Mucosa of descending colon (tissue), 3 donors: ENCODE data around the gene MGA. TPM values are rescaled to one million over a fixed set of nuclear protein-coding genes. Genes with fewer than 3 reads are reported as not detected.

ENCODE experiments used
- ATAC-seq: fragments of 200-7000 bp; cut with Tn5 transposase; one replicate; pipeline ENCODE4 v1.9.1; 2020; ENCODE audit warnings: mild to moderate bottlenecking, moderate library complexity
- DNase-seq, 3 donors: peaks; one replicate each; pipeline ENCODE4 v3.0.0-alpha.2; 2020
- H3K36me3 ChIP-seq: fragments of 200-600 bp; one replicate; pipeline ENCODE4 v1.8.0; 2021; ENCODE audit warnings: low read depth, mild to moderate bottlenecking
- H3K4me1 ChIP-seq: fragments of 200-600 bp; one replicate; pipeline ENCODE4 v1.8.0; 2021; ENCODE audit warnings: low read depth, mild to moderate bottlenecking
- H3K4me3 ChIP-seq: fragments of 200-600 bp; one replicate; pipeline ENCODE4 v1.8.0; 2021; ENCODE audit warnings: mild to moderate bottlenecking
- H3K9me3 ChIP-seq: fragments of 200-600 bp; one replicate; pipeline ENCODE4 v1.8.0; 2021; ENCODE audit warnings: mild to moderate bottlenecking
- intact Hi-C, 2 donors: fragments of 100-400 bp; cut with DNase I in 1 of 2; cut with micrococcal nuclease in 1 of 2; formaldehyde crosslinking; loops; one replicate each; pipeline versions ENCODE4 v1.11.0 to v1.11.1; 2022; cut with DNase I, micrococcal nuclease
- total RNA-seq, 3 donors: library from RNA; stranded (reverse); fragmentation: NEBNext Ultra II Directional in 2 of 3; extraction: Animal tissue kit (Norgen Biotek cat#: 25700) in 2 of 3; gene quantifications; one replicate each; pipeline versions ENCODE4 v1.2.1 to v1.2.4, GENCODE V29; 2021 to 2023
- TF ChIP-seq, protein P1 (sequence below): fragments of 200-600 bp; IDR thresholded peaks from one replicate; pipeline ENCODE4 v1.8.0; 2022; ENCODE audit warnings: antibody characterized with exemption, mild to moderate bottlenecking
- donor health status: DM: no; HTN: no; CAD: no; lungs with moderate emphysema.
- donor health status: DM: no; HTN: no; CAD: no.
- donor health status: DM: no; HTN: yes; CAD: no.

Gene MGA
- total RNA-seq, 3 donors from 2014 or later = 29.1 to 50.5 (median 29.2) TPM

DNA sequence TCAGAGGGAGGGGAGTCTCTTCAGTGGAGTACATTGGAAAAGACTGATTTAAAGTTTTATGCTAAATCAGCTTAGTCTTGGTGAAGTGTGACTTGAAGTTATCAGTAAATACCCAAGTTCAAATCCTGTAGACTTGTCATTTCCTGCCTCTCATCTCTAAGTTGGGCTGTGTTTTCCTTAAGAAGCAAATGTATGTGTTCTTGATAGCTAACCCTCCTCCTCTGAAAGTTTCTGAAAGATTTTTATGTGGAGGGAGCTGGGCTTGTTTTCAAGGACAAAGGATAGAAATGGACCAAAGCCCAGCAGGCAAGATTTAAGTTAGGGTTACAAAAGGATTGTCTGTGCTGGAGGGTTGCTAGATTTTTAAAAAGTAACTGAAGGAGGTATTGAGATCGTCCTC is 118.3 kb downstream of the MGA start:
- intact Hi-C loops = no loop called here
- ATAC-seq (no peak), DNase-seq (no peak)
- Histone ChIP-seq H3K4me3 (no peak overlapping the region), H3K36me3 (no peaks in the 10 kb centered on the region), H3K4me1 (peaks cover 16% of the 10 kb centered on the region), H3K9me3 (no peaks in the 10 kb centered on the region)
- TF ChIP-seq, protein P1, sequence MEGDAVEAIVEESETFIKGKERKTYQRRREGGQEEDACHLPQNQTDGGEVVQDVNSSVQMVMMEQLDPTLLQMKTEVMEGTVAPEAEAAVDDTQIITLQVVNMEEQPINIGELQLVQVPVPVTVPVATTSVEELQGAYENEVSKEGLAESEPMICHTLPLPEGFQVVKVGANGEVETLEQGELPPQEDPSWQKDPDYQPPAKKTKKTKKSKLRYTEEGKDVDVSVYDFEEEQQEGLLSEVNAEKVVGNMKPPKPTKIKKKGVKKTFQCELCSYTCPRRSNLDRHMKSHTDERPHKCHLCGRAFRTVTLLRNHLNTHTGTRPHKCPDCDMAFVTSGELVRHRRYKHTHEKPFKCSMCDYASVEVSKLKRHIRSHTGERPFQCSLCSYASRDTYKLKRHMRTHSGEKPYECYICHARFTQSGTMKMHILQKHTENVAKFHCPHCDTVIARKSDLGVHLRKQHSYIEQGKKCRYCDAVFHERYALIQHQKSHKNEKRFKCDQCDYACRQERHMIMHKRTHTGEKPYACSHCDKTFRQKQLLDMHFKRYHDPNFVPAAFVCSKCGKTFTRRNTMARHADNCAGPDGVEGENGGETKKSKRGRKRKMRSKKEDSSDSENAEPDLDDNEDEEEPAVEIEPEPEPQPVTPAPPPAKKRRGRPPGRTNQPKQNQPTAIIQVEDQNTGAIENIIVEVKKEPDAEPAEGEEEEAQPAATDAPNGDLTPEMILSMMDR = no peak

GRCh38 chr15:41779662-41780157 is 119.5 kb downstream of the MGA start:
- no peak for ATAC-seq

GRCh38 chr15:41780266-41780665 is 120.1 kb downstream of the MGA start:
- H3K36me3 ChIP-seq = no peaks in the 10 kb centered on the region
- TF ChIP-seq, protein P1 = no peak
- no peak for DNase-seq
- H3K9me3 ChIP-seq = no peaks in the 10 kb centered on the region
- intact Hi-C loops = no loop called here
- peaks cover 8% of the 10 kb centered on the region for H3K4me1 ChIP-seq
- no peak for ATAC-seq
- H3K4me3 ChIP-seq = no peak overlapping the region

More at GRCh38 chr15:41779662-41780157, 119.5 kb downstream of the MGA start:
- Histone ChIP-seq H3K36me3 (no peaks in the 10 kb centered on the region), H3K4me1 (peaks cover 13% of the 10 kb centered on the region), H3K9me3 (no peaks in the 10 kb centered on the region), H3K4me3 (no peak overlapping the region)
- TF ChIP-seq, protein P1 = no peak
- no peak for DNase-seq
- intact Hi-C loops = no loop called here

DNA sequence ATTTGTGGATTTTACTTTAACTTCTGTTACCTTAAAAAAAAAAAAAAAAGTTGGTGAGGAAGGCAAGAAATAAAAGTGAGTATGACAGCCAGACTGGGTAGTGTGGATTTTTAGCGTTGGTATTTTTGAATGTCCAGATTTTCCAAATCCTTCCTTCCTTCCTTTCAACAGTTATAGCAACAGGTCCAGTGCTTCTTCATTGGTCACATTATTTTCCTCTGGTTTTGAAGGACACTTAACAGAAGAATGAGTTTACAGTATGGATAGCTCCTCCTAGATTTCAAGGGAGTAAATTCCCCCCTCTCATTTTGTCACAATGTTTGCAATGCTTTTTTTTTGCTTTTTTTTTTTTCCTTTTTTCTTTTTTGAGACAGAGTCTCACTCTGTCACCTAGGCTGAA is 120.5 kb downstream of the MGA start:
- TF ChIP-seq, protein P1 = no peak
- Histone ChIP-seq H3K4me3 (no peak overlapping the region), H3K36me3 (no peaks in the 10 kb centered on the region), H3K4me1 (peaks cover 5% of the 10 kb centered on the region), H3K9me3 (no peaks in the 10 kb centered on the region)
- DNase-seq = no peak
- no peak for ATAC-seq
- intact Hi-C loops = no loop called here

GRCh38 chr15:41782371-41783282 is 122.4 kb downstream of the MGA start:
- intact Hi-C loops = no loop called here
- H3K9me3 ChIP-seq = no peaks in the 10 kb centered on the region
- ATAC-seq = no peak
- H3K4me3 ChIP-seq = no peak overlapping the region
- no peak for DNase-seq
- H3K36me3 ChIP-seq = no peaks in the 10 kb centered on the region
- H3K4me1 ChIP-seq = peaks cover 5% of the 10 kb centered on the region
- TF ChIP-seq, protein P1 = no peak
